HPDE6-E6E7 (cell line): Measurements from ENCODE around the gene PORCN.

Source experiments
- DNase-seq: peaks from one replicate; pipeline ENCODE4 v3.0.0; 2011; ENCODE audit warnings: missing footprints; ENCODE audit errors: extremely low spot score

Gene PORCN

GRCh38 chrX:48508400-48509244, at the start of gene PORCN:
Gene PORCN, plus strand, starts transcription at chrX:48508992. Its CDS starts 829 bp downstream, at chrX:48509821.
- peak; percentile 54 for DNase-seq

GRCh38 chrX:48459483-48459882, 49.3 kb upstream of the PORCN start:
- DNase-seq: no peak

GRCh38 chrX:48460031-48460430, 48.8 kb upstream of the PORCN start:
- no peak for DNase-seq

GRCh38 chrX:48460606-48461005, 48.2 kb upstream of the PORCN start:
- no peak for DNase-seq

- DNase-seq: no peak
Measured at GRCh38 chrX:48461830-48462229, 47.0 kb upstream of the PORCN start.

GRCh38 chrX:48465336-48465933, 43.4 kb upstream of the PORCN start:
- no peak for DNase-seq

GRCh38 chrX:48466696-48467095, 42.1 kb upstream of the PORCN start:
- no peak for DNase-seq

GRCh38 chrX:48467281-48467761, 41.5 kb upstream of the PORCN start:
- no peak for DNase-seq

GRCh38 chrX:48468247-48468671, 40.5 kb upstream of the PORCN start:
- DNase-seq: no peak

- DNase-seq: no peak
Measured at GRCh38 chrX:48468693-48469691, 39.8 kb upstream of the PORCN start.

GRCh38 chrX:48470110-48470832, 38.5 kb upstream of the PORCN start, which contains the start of gene SLC38A5:
Gene SLC38A5, minus strand, starts transcription at chrX:48470260. Its CDS starts 2,336 bp downstream, at chrX:48467924.
- DNase-seq: no peak

GRCh38 chrX:48470833-48471118, 38.0 kb upstream of the PORCN start:
- DNase-seq: no peak

- DNase-seq: no peak
Measured at GRCh38 chrX:48471504-48471903, 37.3 kb upstream of the PORCN start.

- no peak for DNase-seq
Measured at GRCh38 chrX:48472225-48472624, 36.6 kb upstream of the PORCN start.

GRCh38 chrX:48472851-48473703, 35.7 kb upstream of the PORCN start:
- DNase-seq: no peak

- no peak for DNase-seq
Measured at GRCh38 chrX:48473704-48473990, 35.1 kb upstream of the PORCN start.

GRCh38 chrX:48474127-48474526, 34.7 kb upstream of the PORCN start:
- no peak for DNase-seq

- DNase-seq: no peak
Measured at GRCh38 chrX:48474581-48474980, 34.2 kb upstream of the PORCN start.

GRCh38 chrX:48475296-48475695, 33.5 kb upstream of the PORCN start:
- DNase-seq: no peak

GRCh38 chrX:48475774-48476577, 32.8 kb upstream of the PORCN start, which contains the start of gene FTSJ1:
Gene FTSJ1, plus strand, starts transcription at chrX:48476199. Its CDS starts 1,849 bp downstream, at chrX:48478048.
- DNase-seq: peak; percentile 69
